ENCODE results near the gene S100PBP.

- TF ChIP-seq EZH2phosphoT487 (IDR thresholded peaks at IDR 0.05; ENCODE audit: borderline replicate concordance) (no peak), CTCF (conservative IDR thresholded peaks at IDR 0.05; ENCODE audit: low read length) (no peak)
These were observed 89.2 kb downstream of the S100PBP start for GRCh38 chr1:32906654-32907053.

All from Loucy (cell line).